NB4 (cell line): Measurements from ENCODE around the gene P4HB.

Source experiments
- DNase-seq: peaks from one replicate; pipeline ENCODE4 v3.0.0; 2010; ENCODE audit warnings: low read depth
- H3K4me3 ChIP-seq: one replicate; pipeline ENCODE4 v1.5.1; 2011; ENCODE audit warnings: mild to moderate bottlenecking, low read depth, low read length, moderate library complexity
- MYC ChIP-seq: IDR thresholded peaks from 2 replicates; pipeline ENCODE4 v1.6.1; 2011; ENCODE audit warnings: low read depth, low read length
- POLR2A ChIP-seq: IDR thresholded peaks from 2 replicates; pipeline ENCODE4 v1.6.1; 2011; ENCODE audit warnings: mild to moderate bottlenecking; ENCODE audit not compliant: insufficient read length; ENCODE audit errors: extremely low read depth
- TF ChIP-seq, protein P1 (sequence below): IDR thresholded peaks from 2 replicates; pipeline ENCODE4 v1.6.1; 2011; ENCODE audit warnings: low read depth, low read length
- TF ChIP-seq, protein P2 (sequence below): IDR thresholded peaks from one replicate; pipeline ENCODE4 v1.5.1; 2012; ENCODE audit warnings: low read depth, low read length

The P4HB gene

DNA sequence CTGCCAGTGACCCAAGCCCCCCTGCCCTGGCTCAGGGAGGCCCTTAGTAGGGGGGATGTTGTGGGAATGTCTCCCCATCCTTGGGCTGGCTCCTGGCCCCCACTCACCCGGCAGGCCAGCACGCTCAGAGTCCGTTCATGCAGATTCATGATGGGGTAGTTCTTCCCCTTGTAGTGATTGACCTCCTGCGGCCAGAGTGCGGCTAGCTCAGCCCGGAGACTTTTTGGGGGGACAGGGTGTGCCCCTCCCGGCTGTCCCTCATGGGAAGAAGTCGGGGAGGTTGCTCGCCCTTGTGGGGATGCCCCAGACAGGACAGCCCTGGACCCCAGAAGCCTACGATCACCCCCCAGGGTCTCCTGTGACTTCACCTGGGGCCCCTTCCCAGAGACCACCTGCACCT lies 45.7 kb upstream of the P4HB start:
- no peak for DNase-seq
- TF ChIP-seq MYC (no peak), POLR2A (no peak)
- TF ChIP-seq, protein P1, sequence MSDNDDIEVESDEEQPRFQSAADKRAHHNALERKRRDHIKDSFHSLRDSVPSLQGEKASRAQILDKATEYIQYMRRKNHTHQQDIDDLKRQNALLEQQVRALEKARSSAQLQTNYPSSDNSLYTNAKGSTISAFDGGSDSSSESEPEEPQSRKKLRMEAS: no peak
- TF ChIP-seq, protein P2, sequence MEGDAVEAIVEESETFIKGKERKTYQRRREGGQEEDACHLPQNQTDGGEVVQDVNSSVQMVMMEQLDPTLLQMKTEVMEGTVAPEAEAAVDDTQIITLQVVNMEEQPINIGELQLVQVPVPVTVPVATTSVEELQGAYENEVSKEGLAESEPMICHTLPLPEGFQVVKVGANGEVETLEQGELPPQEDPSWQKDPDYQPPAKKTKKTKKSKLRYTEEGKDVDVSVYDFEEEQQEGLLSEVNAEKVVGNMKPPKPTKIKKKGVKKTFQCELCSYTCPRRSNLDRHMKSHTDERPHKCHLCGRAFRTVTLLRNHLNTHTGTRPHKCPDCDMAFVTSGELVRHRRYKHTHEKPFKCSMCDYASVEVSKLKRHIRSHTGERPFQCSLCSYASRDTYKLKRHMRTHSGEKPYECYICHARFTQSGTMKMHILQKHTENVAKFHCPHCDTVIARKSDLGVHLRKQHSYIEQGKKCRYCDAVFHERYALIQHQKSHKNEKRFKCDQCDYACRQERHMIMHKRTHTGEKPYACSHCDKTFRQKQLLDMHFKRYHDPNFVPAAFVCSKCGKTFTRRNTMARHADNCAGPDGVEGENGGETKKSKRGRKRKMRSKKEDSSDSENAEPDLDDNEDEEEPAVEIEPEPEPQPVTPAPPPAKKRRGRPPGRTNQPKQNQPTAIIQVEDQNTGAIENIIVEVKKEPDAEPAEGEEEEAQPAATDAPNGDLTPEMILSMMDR: no peak
- H3K4me3 ChIP-seq: no peak overlapping the region

DNA sequence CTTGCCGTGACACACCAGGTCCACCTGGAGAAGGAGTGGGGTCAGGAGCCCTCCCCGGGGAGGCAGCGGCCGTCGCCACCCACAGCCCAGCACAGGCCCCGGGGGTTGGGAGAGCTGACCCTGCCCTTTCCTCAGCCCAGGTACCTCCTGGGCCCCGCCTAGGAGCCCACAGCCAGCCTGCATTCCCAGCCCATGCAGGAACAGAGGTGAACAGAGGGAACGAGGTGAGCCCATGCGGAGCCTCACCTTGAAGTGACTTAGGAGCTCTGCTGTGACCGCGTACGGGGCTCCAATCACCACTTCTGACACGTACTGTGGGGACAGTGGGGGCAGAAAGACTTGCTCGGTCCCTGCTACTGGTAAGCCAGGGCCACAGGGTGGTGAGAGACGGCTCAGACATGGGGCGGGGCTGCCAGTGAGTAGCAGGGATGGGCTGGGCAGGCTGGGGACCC lies 45.1 kb upstream of the P4HB start:
- DNase-seq: no peak
- TF ChIP-seq, protein P2: no peak
- TF ChIP-seq, protein P1: no peak
- no peak for TF ChIP-seq POLR2A
- no peak for TF ChIP-seq MYC

DNA sequence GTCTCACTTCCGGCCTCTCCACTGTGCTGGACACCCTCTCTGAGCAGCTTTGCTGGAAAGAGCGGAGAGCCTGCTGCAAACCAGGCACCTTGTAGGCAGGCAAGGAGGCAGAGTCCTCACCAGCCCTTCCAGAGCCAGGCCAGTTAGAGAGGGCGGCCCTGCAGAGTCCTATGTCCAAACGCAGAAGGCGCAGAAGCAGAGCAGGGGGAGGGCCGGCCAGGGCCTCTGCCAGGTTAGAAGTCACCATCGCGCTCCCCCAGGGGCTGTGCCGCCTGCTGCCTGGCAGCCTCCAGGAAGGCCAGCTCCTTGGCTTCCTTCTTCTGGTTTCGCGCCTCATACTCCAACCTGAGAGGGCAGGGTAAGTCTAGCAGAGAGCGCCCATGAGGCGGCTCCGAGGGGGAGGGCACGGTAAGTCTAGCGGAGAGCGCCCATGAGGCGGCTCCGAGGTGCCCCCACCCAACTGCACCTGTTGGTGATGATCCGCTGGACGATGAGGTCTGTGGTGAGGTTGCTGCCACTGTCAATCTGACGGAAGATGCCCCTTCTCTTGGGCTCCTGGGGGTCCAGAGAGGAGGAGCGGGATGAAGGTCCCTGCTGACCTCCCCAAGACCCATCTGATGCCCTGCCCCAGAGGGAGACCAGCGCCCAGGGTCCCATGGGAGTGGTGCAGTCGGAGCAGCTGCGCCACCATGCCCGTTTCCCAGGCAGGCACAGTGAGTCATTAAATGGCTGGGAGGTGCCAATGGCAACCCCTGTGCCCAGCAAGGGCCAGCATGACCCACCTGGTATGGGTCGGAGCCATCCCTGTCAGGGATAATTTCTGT lies 44.5 kb upstream of the P4HB start:
- TF ChIP-seq, protein P1: no peak
- TF ChIP-seq MYC (no peak), POLR2A (no peak)
- TF ChIP-seq, protein P2: no peak
- H3K4me3 ChIP-seq: no peak overlapping the region
- no peak for DNase-seq

More for the DNA sequence above, 45.1 kb upstream of the P4HB start:
- no peak overlapping the region for H3K4me3 ChIP-seq

DNA sequence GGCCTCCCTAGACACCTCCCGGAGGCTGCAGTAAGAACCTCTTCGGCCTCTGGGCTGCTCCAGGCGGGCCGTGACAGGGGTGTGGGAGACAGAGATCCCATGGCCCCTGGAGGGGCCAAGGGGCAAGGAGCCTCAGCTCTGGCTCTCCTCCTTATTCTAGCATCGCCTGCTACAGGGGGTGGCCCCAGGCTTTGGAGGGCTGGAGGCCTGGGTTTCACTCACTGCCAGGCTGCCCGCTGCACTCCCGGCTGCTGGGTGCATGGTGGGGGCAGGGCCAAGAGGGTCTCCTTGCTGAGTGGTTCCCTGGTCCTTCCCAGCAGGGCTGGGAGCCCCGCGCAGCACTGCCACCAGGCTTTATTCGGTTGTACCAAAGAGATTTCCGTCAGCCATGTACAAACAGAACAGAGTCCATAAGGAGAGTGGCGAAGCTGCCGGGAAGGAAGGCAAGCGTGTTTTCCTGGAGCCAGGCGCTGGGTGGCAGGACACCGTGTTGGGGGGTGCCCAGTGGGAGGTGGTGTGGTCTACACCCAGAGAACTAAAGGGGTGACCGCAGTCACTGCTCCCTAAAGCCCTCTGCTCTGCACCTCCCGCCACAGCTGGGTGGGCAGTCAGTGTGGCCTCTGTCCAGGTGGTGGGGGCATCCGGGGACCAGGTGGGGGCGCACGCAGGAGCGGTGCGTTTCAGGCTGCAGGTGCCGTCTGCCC lies 43.7 kb upstream of the P4HB start:
- DNase-seq: no peak
- no peak overlapping the region for H3K4me3 ChIP-seq
- TF ChIP-seq POLR2A: no peak
- TF ChIP-seq, protein P1: no peak
- TF ChIP-seq MYC: no peak
- TF ChIP-seq, protein P2: no peak

DNA sequence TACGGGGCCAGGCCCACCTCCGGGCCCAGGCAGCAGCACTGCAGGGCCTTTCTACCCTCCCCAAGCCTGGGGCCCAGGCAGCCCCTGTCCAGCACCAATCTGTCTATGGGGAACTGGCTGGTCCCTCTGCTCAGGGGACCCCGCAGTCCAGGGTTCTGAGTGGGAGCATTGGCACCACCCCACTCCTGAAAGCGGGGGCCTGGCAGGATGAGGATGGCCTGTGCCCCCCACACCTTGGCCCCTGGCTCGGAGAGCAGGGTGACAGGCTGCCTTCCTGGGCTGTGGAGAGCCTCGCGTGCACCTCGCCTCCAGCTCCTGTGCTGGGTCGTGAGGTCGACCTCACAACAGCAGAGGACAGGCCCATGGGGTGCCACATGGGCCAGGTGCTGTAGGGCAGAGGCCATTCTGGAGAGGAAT lies 43.1 kb upstream of the P4HB start:
- H3K4me3 ChIP-seq: no peak overlapping the region
- DNase-seq: no peak
- TF ChIP-seq, protein P2: no peak
- TF ChIP-seq, protein P1: no peak
- TF ChIP-seq POLR2A: no peak
- no peak for TF ChIP-seq MYC
